Vagina (tissue), 2 donors: ENCODE data around the gene CEACAM19. TPM values are rescaled to one million over a fixed set of nuclear protein-coding genes. Genes with fewer than 3 reads are reported as not detected.
"Not testable (repeated sequence)": the region's sequence is repeated elsewhere in the genome, so short reads cannot be mapped to it uniquely, and the experiment has no call there.

Experiments used
- DNase-seq, 2 donors: peaks; one replicate each; pipeline ENCODE4 v3.0.0-alpha.2; 2017; ENCODE audit errors: extremely low spot score in 2 of 2
- H3K27ac ChIP-seq: fragments of 200-600 bp; sonication (generic); one replicate; pipeline ENCODE4 v1.5.1; 2019
- H3K27me3 ChIP-seq: fragments of 200-600 bp; sonication (generic); one replicate; pipeline ENCODE4 v1.5.1; 2019
- H3K36me3 ChIP-seq, 2 donors: fragments of 200-600 bp; sonication (generic); one replicate each; pipeline ENCODE4 v1.5.1; 2017 to 2019
- H3K4me1 ChIP-seq: fragments of 200-600 bp; sonication (generic); one replicate; pipeline ENCODE4 v1.5.1; 2019
- H3K4me3 ChIP-seq, 2 donors: fragments of 200-600 bp; sonication (generic); 1 replicate in 1 of 2; 2 replicates in 1 of 2; pipeline ENCODE4 v1.5.1; 2016 to 2019
- H3K9me3 ChIP-seq: fragments of 200-600 bp; sonication (generic); one replicate; pipeline ENCODE4 v1.5.1; 2019
- POLR2A ChIP-seq, 2 donors: fragments of 450-650 bp; IDR thresholded peaks; one replicate each; pipeline ENCODE4 v1.6.1; 2017; ENCODE audit warnings: antibody characterized with exemption in 2 of 2, mild to moderate bottlenecking in 2 of 2, moderate library complexity in 2 of 2
- POLR2AphosphoS5 ChIP-seq, 2 donors: sonication (generic); formaldehyde crosslinking; IDR thresholded peaks; one replicate each; pipeline ENCODE4 v1.9.0; 2017; ENCODE audit warnings: antibody characterized with exemption in 2 of 2, mild to moderate bottlenecking in 2 of 2, low read depth in 1 of 2; ENCODE audit not compliant: insufficient read depth in 1 of 2
- intact Hi-C: fragments of 100-400 bp; cut with DNase I; formaldehyde crosslinking; loops from one replicate; pipeline ENCODE4 v1.15.1; 2023
- total RNA-seq: library from RNA; depleted of rRNA; stranded (reverse); fragments of >200 nt; gene quantifications from one replicate; pipeline ENCODE4 v1.2.3, GENCODE V29; 2016
- TF ChIP-seq, protein P1 (sequence below), 3 experiments: fragments of 450-650 bp in 2 of 3; fragments of 200-600 bp in 1 of 3; sonication (generic) in 1 of 3; IDR thresholded peaks; one replicate each; pipeline ENCODE4 v1.5.1; 2017 to 2019; ENCODE audit warnings: antibody characterized with exemption in 3 of 3, mild to moderate bottlenecking in 2 of 3, moderate library complexity in 2 of 3

CEACAM19 gene
- total RNA-seq, 1 donor from 2014 or later, result 7.1 TPM

DNA sequence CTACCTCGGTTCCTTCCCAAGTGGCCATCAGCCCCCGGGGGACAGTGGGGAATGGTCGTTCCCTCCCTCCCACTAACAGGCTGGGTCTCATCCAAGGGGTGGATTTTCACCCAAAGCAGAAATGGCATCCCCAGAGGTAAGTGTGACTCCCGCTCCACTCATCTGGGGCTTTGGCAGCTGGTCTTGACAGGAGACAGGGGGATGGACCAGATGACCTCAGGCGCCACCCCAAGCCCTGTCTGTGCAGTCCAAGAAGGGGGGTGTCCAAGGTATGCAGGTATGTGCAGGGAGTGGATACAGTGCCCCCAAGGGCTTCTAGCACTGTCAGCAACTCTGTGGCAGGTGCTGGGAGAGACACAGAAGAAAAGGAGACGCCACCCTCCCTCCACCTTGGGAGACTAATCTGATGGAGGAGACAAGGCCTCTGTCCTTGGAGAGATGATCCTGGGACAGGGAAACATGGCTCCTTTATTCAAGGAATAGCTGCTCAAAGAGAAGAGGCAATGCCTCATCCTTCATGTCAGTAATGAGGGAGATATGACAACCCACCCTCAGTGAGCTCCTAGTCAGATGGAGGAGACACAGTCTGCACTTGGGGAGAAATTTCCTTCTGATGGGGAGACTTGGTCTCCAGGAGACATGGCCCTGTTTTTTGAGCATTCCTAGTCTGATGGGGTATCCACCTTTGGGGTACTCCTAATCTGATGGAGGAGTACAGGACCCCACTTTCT lies 35.4 kb downstream of the CEACAM19 start:
- TF ChIP-seq POLR2A (IDR thresholded peaks at IDR 0.05) (no peak), POLR2AphosphoS5 (IDR thresholded peaks at IDR 0.05; ENCODE audit: insufficient read depth in 1 of 2, low read depth in 1 of 2) (no peak)
- TF ChIP-seq, protein P1, sequence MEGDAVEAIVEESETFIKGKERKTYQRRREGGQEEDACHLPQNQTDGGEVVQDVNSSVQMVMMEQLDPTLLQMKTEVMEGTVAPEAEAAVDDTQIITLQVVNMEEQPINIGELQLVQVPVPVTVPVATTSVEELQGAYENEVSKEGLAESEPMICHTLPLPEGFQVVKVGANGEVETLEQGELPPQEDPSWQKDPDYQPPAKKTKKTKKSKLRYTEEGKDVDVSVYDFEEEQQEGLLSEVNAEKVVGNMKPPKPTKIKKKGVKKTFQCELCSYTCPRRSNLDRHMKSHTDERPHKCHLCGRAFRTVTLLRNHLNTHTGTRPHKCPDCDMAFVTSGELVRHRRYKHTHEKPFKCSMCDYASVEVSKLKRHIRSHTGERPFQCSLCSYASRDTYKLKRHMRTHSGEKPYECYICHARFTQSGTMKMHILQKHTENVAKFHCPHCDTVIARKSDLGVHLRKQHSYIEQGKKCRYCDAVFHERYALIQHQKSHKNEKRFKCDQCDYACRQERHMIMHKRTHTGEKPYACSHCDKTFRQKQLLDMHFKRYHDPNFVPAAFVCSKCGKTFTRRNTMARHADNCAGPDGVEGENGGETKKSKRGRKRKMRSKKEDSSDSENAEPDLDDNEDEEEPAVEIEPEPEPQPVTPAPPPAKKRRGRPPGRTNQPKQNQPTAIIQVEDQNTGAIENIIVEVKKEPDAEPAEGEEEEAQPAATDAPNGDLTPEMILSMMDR (IDR thresholded peaks at IDR 0.05), result no peak
- intact Hi-C loops, result no loop called here
- no peak for DNase-seq
- Histone ChIP-seq H3K36me3 (no peaks in the 10 kb centered on the region), H3K27me3 (no peaks in the 10 kb centered on the region), H3K9me3 (no peaks in the 10 kb centered on the region), H3K4me3 (no peak overlapping the region), H3K4me1 (no peaks in the 10 kb centered on the region), H3K27ac (no peak overlapping the region)

DNA sequence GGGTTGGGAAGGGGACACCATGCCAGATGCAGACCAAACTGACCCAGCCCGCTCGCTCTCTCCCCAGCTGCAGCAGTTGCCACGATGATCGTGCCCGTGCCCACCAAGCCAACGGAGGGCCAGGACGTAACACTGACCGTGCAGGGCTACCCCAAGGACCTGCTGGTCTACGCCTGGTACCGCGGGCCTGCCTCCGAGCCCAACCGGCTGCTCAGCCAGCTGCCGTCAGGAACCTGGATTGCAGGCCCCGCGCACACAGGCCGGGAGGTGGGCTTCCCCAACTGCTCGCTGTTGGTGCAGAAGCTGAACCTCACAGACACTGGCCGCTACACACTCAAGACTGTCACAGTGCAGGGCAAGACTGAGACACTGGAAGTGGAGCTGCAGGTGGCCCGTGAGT lies 36.5 kb downstream of the CEACAM19 start:
- no peak overlapping the region for H3K4me3 ChIP-seq
- no peaks in the 10 kb centered on the region for H3K36me3 ChIP-seq
- no peak overlapping the region for H3K27ac ChIP-seq
- H3K4me1 ChIP-seq, result no peaks in the 10 kb centered on the region
- DNase-seq, result no peak
- H3K9me3 ChIP-seq, result no peaks in the 10 kb centered on the region
- TF ChIP-seq POLR2A (IDR thresholded peaks at IDR 0.05), result no peak
- TF ChIP-seq, protein P1 (IDR thresholded peaks at IDR 0.05), result no peak
- TF ChIP-seq POLR2AphosphoS5 (IDR thresholded peaks at IDR 0.05; ENCODE audit: insufficient read depth in 1 of 2, low read depth in 1 of 2), result no peak
- H3K27me3 ChIP-seq, result no peaks in the 10 kb centered on the region
- intact Hi-C loops, result no loop called here

- Histone ChIP-seq H3K36me3 (no peaks in the 10 kb centered on the region), H3K4me1 (no peaks in the 10 kb centered on the region), H3K27me3 (no peaks in the 10 kb centered on the region), H3K4me3 (no peak overlapping the region), H3K9me3 (no peaks in the 10 kb centered on the region), H3K27ac (no peak overlapping the region)
- TF ChIP-seq, protein P1 (IDR thresholded peaks at IDR 0.05), result no peak
- TF ChIP-seq POLR2AphosphoS5 (IDR thresholded peaks at IDR 0.05; ENCODE audit: insufficient read depth in 1 of 2, low read depth in 1 of 2) (no peak), POLR2A (IDR thresholded peaks at IDR 0.05) (no peak)
- no peak for DNase-seq
- intact Hi-C loops, result no loop called here
Measured at GRCh38 chr19:44708940-44709339, 37.7 kb downstream of the CEACAM19 start.

DNA sequence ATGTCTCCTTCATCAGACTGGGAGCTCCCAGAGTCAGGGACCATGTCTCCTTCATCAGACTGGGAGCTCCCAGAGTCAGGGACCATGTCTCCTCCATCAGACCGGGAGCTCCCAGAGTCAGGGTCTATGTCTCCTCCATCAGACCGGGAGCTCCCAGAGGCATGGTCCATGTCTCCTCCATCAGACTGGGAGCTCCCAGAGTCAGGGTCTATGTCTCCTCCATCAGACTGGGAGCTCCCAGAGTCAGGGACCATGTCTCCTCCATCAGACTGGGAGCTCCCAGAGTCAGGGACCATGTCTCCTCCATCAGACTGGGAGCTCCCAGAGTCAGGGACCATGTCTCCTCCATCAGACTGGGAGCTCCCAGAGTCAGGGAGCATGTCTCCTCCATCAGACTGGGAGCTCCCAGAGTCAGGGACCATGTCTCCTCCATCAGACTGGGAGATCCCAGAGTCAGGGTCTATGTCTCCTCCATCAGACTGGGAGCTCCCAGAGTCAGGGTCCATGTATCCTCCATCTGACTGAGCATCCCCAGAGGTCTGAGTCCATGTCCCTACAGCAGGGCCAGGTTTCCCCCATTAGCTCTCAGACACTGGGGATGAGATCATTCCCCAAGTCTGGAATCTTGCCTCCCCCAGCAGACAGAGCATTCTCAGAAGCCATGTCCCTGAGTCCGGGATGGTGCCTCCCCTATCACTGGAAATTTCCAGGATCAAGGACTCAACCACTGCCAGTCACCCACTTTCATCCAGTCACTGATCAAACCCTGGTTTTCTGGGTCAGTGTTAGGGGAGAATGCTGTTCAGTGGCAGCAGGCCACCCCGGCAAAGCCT lies 38.4 kb downstream of the CEACAM19 start:
- H3K4me1 ChIP-seq, H3K36me3 ChIP-seq, H3K27ac ChIP-seq, H3K4me3 ChIP-seq, DNase-seq, H3K9me3 ChIP-seq, H3K27me3 ChIP-seq, intact Hi-C loops: not testable (repeated sequence)

- Histone ChIP-seq H3K4me3 (no peak overlapping the region), H3K9me3 (no peaks in the 10 kb centered on the region), H3K36me3 (no peaks in the 10 kb centered on the region), H3K27me3 (no peaks in the 10 kb centered on the region), H3K27ac (no peak overlapping the region), H3K4me1 (no peaks in the 10 kb centered on the region)
- no peak for DNase-seq
- TF ChIP-seq POLR2AphosphoS5 (IDR thresholded peaks at IDR 0.05; ENCODE audit: insufficient read depth in 1 of 2, low read depth in 1 of 2) (no peak), POLR2A (IDR thresholded peaks at IDR 0.05) (no peak)
- TF ChIP-seq, protein P1 (IDR thresholded peaks at IDR 0.05), result no peak
- intact Hi-C loops, result no loop called here
Measured at GRCh38 chr19:44710483-44710882, 39.2 kb downstream of the CEACAM19 start.
